IMR-90 (cell line): Measurements from ENCODE around the gene MOG.

Source experiments
- BHLHE40 ChIP-seq: fragments of 150-350 bp; IDR thresholded peaks from 2 replicates; pipeline ENCODE4 v1.6.1; 2016; ENCODE audit warnings: mild to moderate bottlenecking, low read depth, low read length
- CHD1 ChIP-seq: IDR thresholded peaks from 2 replicates; pipeline ENCODE4 v1.6.1; 2012; ENCODE audit warnings: low read depth, low read length, improper control_type of control experiment
- CTCF ChIP-seq: conservative IDR thresholded peaks from 2 replicates; pipeline ENCODE4 v1.5.1; 2012; ENCODE audit warnings: mild to moderate bottlenecking, low read depth, low read length, improper control_type of control experiment
- MXI1 ChIP-seq: IDR thresholded peaks from 2 replicates; pipeline ENCODE4 v1.6.1; 2012; ENCODE audit warnings: low read depth, mild to moderate bottlenecking, low read length, moderate library complexity, borderline replicate concordance
- POLR2A ChIP-seq: IDR thresholded peaks from 2 replicates; pipeline ENCODE4 v1.6.1; 2012; ENCODE audit warnings: mild to moderate bottlenecking, low read depth, low read length
- RAD21 ChIP-seq: IDR thresholded peaks from 2 replicates; pipeline ENCODE4 v1.6.1; 2012; ENCODE audit warnings: low read length, improper control_type of control experiment
- SMC3 ChIP-seq: fragments of 150-350 bp; IDR thresholded peaks from 2 replicates; pipeline ENCODE4 v1.6.1; 2016; ENCODE audit warnings: low read depth, mild to moderate bottlenecking, antibody characterized with exemption, low read length, moderate library complexity
- USF2 ChIP-seq: fragments of 150-350 bp; IDR thresholded peaks from 2 replicates; pipeline ENCODE4 v1.6.1; 2017; ENCODE audit warnings: mild to moderate bottlenecking, antibody characterized with exemption, low read length, low read depth

GRCh38 chr6:29694637-29695036 is 37.7 kb downstream of the MOG start:
- TF ChIP-seq BHLHE40 (no peak), CTCF (no peak), MXI1 (no peak), SMC3 (no peak), USF2 (no peak), RAD21 (no peak), POLR2A (no peak), CHD1 (no peak)
